ENCODE measurements around the gene CEACAM6.

Gene CEACAM6

GRCh38 chr19:41796901-41797300 lies 41.6 kb downstream of the CEACAM6 start:
- Histone ChIP-seq H3K27me3 (ENCODE audit: control insufficient read depth, insufficient read depth, low read length) (no peaks in the 10 kb centered on the region), H3K4me1 (ENCODE audit: control insufficient read depth, insufficient read depth, low read length) (no peaks in the 10 kb centered on the region), H3K9me3 (ENCODE audit: control insufficient read depth, insufficient read depth, low read length) (no peaks in the 10 kb centered on the region), H3K27ac (ENCODE audit: low read depth, low read length) (no peak overlapping the region), H3K4me3 (ENCODE audit: low read depth, low read length) (no peak overlapping the region), H3K36me3 (ENCODE audit: control insufficient read depth, insufficient read depth, low read length) (no peaks in the 10 kb centered on the region), H3K9ac (ENCODE audit: low read depth, low read length) (no peak overlapping the region)

- Histone ChIP-seq H3K9me3 (ENCODE audit: control insufficient read depth, insufficient read depth, low read length) (no peaks in the 10 kb centered on the region), H3K27me3 (ENCODE audit: control insufficient read depth, insufficient read depth, low read length) (no peaks in the 10 kb centered on the region), H3K9ac (ENCODE audit: low read depth, low read length) (no peak overlapping the region), H3K4me3 (ENCODE audit: low read depth, low read length) (no peak overlapping the region), H3K27ac (ENCODE audit: low read depth, low read length) (no peak overlapping the region), H3K36me3 (ENCODE audit: control insufficient read depth, insufficient read depth, low read length) (no peaks in the 10 kb centered on the region), H3K4me1 (ENCODE audit: control insufficient read depth, insufficient read depth, low read length) (no peaks in the 10 kb centered on the region)
Measured at GRCh38 chr19:41799444-41800000, 44.2 kb downstream of the CEACAM6 start.

DNA sequence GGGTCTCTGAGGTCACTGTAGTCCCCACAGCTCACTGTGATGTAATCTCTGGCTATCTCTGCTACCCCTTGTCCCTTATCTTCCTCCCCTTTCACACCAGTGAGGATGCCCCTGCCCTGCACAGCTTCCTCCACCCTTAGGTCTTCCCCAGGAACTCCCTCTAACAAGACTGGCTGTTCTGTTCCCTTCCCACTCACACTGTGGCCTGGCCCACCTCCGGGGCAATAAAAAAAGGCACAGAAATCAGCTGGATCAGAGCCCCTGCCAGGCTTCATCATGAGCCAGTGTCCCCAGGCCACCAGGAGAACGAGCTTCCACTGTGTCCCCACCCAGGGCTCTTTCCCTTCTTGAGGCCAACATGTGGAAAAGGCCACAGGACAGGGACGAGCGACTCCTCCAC lies 45.7 kb downstream of the CEACAM6 start:
- Histone ChIP-seq H3K4me1 (ENCODE audit: control insufficient read depth, insufficient read depth, low read length) (no peaks in the 10 kb centered on the region), H3K9ac (ENCODE audit: low read depth, low read length) (no peak overlapping the region), H3K27ac (ENCODE audit: low read depth, low read length) (no peak overlapping the region), H3K36me3 (ENCODE audit: control insufficient read depth, insufficient read depth, low read length) (no peaks in the 10 kb centered on the region), H3K27me3 (ENCODE audit: control insufficient read depth, insufficient read depth, low read length) (no peaks in the 10 kb centered on the region), H3K4me3 (ENCODE audit: low read depth, low read length) (no peak overlapping the region), H3K9me3 (ENCODE audit: control insufficient read depth, insufficient read depth, low read length) (no peaks in the 10 kb centered on the region)

- no peak overlapping the region for H3K27ac ChIP-seq (ENCODE audit: low read depth, low read length)
Measured at GRCh38 chr19:41801792-41802211, 46.5 kb downstream of the CEACAM6 start.

DNA sequence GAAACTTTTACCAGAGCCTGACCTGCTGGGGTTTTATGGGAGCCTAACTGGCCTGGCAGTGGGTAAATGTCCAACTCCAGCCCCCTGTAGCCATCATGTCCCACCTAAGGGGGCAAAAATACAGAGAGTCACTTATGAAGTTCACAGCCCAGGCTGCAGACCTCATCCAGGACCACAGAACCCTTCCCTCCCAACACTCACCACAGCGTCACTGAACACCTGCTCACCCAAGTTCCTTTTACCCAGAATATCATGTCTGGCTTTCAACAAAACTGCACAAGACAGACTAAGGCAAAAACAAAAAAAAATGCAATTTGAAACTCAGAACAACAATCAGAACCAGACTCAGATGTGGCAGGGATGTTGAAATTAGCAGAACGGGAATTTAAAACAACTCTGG lies 47.4 kb downstream of the CEACAM6 start:
- Histone ChIP-seq H3K27ac (ENCODE audit: low read depth, low read length) (no peak overlapping the region), H3K4me1 (ENCODE audit: control insufficient read depth, insufficient read depth, low read length) (no peaks in the 10 kb centered on the region), H3K9me3 (ENCODE audit: control insufficient read depth, insufficient read depth, low read length) (no peaks in the 10 kb centered on the region), H3K27me3 (ENCODE audit: control insufficient read depth, insufficient read depth, low read length) (no peaks in the 10 kb centered on the region), H3K4me3 (ENCODE audit: low read depth, low read length) (no peak overlapping the region), H3K9ac (ENCODE audit: low read depth, low read length) (no peak overlapping the region), H3K36me3 (ENCODE audit: control insufficient read depth, insufficient read depth, low read length) (no peaks in the 10 kb centered on the region)

More at GRCh38 chr19:41801792-41802211, 46.5 kb downstream of the CEACAM6 start:
- Histone ChIP-seq H3K4me3 (ENCODE audit: low read depth, low read length) (no peak overlapping the region), H3K27me3 (ENCODE audit: control insufficient read depth, insufficient read depth, low read length) (no peaks in the 10 kb centered on the region), H3K4me1 (ENCODE audit: control insufficient read depth, insufficient read depth, low read length) (no peaks in the 10 kb centered on the region), H3K9me3 (ENCODE audit: control insufficient read depth, insufficient read depth, low read length) (no peaks in the 10 kb centered on the region), H3K9ac (ENCODE audit: low read depth, low read length) (no peak overlapping the region), H3K36me3 (ENCODE audit: control insufficient read depth, insufficient read depth, low read length) (no peaks in the 10 kb centered on the region)

DNA sequence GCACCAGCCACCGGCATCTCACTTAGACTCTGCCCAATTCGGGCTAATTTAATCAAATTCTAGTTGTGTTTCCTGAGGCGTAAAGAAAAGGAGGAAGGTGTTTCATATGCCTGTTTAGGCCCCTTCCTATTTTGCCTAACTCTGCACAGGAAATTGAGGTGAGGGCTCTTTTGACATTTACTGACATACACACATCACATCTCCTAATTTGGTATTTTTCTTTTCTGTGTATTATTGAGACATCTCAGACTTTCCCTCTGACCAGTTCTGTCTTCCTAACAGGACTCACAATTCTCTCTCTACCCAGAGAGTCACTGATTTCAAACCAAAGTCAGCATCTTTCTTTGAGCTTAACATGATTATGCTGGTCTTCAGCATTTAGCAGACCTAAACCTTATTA lies 49.0 kb downstream of the CEACAM6 start:
- Histone ChIP-seq H3K9me3 (ENCODE audit: control insufficient read depth, insufficient read depth, low read length) (no peaks in the 10 kb centered on the region), H3K9ac (ENCODE audit: low read depth, low read length) (no peak overlapping the region), H3K4me3 (ENCODE audit: low read depth, low read length) (no peak overlapping the region), H3K27ac (ENCODE audit: low read depth, low read length) (no peak overlapping the region), H3K4me1 (ENCODE audit: control insufficient read depth, insufficient read depth, low read length) (no peaks in the 10 kb centered on the region), H3K27me3 (ENCODE audit: control insufficient read depth, insufficient read depth, low read length) (no peaks in the 10 kb centered on the region), H3K36me3 (ENCODE audit: control insufficient read depth, insufficient read depth, low read length) (no peaks in the 10 kb centered on the region)

- H3K9ac ChIP-seq (ENCODE audit: low read depth, low read length): no peak overlapping the region
- H3K27me3 ChIP-seq (ENCODE audit: control insufficient read depth, insufficient read depth, low read length): no peaks in the 10 kb centered on the region
- no peak overlapping the region for H3K27ac ChIP-seq (ENCODE audit: low read depth, low read length)
- no peaks in the 10 kb centered on the region for H3K36me3 ChIP-seq (ENCODE audit: control insufficient read depth, insufficient read depth, low read length)
- no peak overlapping the region for H3K4me3 ChIP-seq (ENCODE audit: low read depth, low read length)
- H3K9me3 ChIP-seq (ENCODE audit: control insufficient read depth, insufficient read depth, low read length): no peaks in the 10 kb centered on the region
- no peaks in the 10 kb centered on the region for H3K4me1 ChIP-seq (ENCODE audit: control insufficient read depth, insufficient read depth, low read length)
Measured at GRCh38 chr19:41807176-41807575, 51.8 kb downstream of the CEACAM6 start.

- H3K27ac ChIP-seq (ENCODE audit: low read depth, low read length): no peak overlapping the region
- no peak overlapping the region for H3K9ac ChIP-seq (ENCODE audit: low read depth, low read length)
- no peaks in the 10 kb centered on the region for H3K4me1 ChIP-seq (ENCODE audit: control insufficient read depth, insufficient read depth, low read length)
- no peaks in the 10 kb centered on the region for H3K9me3 ChIP-seq (ENCODE audit: control insufficient read depth, insufficient read depth, low read length)
- no peaks in the 10 kb centered on the region for H3K27me3 ChIP-seq (ENCODE audit: control insufficient read depth, insufficient read depth, low read length)
- no peaks in the 10 kb centered on the region for H3K36me3 ChIP-seq (ENCODE audit: control insufficient read depth, insufficient read depth, low read length)
- no peak overlapping the region for H3K4me3 ChIP-seq (ENCODE audit: low read depth, low read length)
Measured at GRCh38 chr19:41808663-41809566, 53.6 kb downstream of the CEACAM6 start.

- Histone ChIP-seq H3K27me3 (ENCODE audit: control insufficient read depth, insufficient read depth, low read length) (no peaks in the 10 kb centered on the region), H3K9ac (ENCODE audit: low read depth, low read length) (no peak overlapping the region), H3K36me3 (ENCODE audit: control insufficient read depth, insufficient read depth, low read length) (no peaks in the 10 kb centered on the region), H3K4me3 (ENCODE audit: low read depth, low read length) (no peak overlapping the region), H3K9me3 (ENCODE audit: control insufficient read depth, insufficient read depth, low read length) (no peaks in the 10 kb centered on the region), H3K27ac (ENCODE audit: low read depth, low read length) (no peak overlapping the region), H3K4me1 (ENCODE audit: control insufficient read depth, insufficient read depth, low read length) (no peaks in the 10 kb centered on the region)
Measured at GRCh38 chr19:41810301-41810700, 55.0 kb downstream of the CEACAM6 start.

GRCh38 chr19:41811036-41811435 lies 55.7 kb downstream of the CEACAM6 start:
- H3K9me3 ChIP-seq (ENCODE audit: control insufficient read depth, insufficient read depth, low read length): no peaks in the 10 kb centered on the region
- H3K27me3 ChIP-seq (ENCODE audit: control insufficient read depth, insufficient read depth, low read length): 0 out of 2 replicates have a peak, but pooled peaks cover 2% of the 10 kb centered on the region
- no peaks in the 10 kb centered on the region for H3K36me3 ChIP-seq (ENCODE audit: control insufficient read depth, insufficient read depth, low read length)
- no peak overlapping the region for H3K4me3 ChIP-seq (ENCODE audit: low read depth, low read length)
- H3K4me1 ChIP-seq (ENCODE audit: control insufficient read depth, insufficient read depth, low read length): no peaks in the 10 kb centered on the region
- H3K27ac ChIP-seq (ENCODE audit: low read depth, low read length): no peak overlapping the region
- no peak overlapping the region for H3K9ac ChIP-seq (ENCODE audit: low read depth, low read length)

DNA sequence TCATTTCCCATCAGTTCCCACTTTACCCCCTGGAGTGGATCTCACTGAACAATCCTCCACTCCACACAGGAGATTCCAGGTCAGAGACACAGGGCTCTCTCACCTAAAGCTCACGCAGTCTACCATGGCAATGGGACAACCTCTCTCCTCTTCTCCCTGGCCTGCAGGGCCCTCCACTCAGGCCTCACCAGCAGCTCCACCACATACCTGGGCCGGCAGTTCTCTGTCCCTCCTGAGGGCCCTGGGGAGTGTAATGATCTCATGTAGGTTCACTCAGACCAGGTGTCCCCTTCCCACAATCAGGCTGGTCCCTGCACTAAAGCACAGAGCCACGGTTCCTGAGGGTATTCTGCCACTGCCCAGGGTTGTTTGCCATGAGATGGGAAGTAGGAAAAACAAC lies 56.7 kb downstream of the CEACAM6 start:
- no peak overlapping the region for H3K4me3 ChIP-seq (ENCODE audit: low read depth, low read length)
- H3K9me3 ChIP-seq (ENCODE audit: control insufficient read depth, insufficient read depth, low read length): no peaks in the 10 kb centered on the region
- H3K27ac ChIP-seq (ENCODE audit: low read depth, low read length): no peak overlapping the region
- no peak overlapping the region for H3K9ac ChIP-seq (ENCODE audit: low read depth, low read length)
- H3K4me1 ChIP-seq (ENCODE audit: control insufficient read depth, insufficient read depth, low read length): no peaks in the 10 kb centered on the region
- no peaks in the 10 kb centered on the region for H3K36me3 ChIP-seq (ENCODE audit: control insufficient read depth, insufficient read depth, low read length)
- H3K27me3 ChIP-seq (ENCODE audit: control insufficient read depth, insufficient read depth, low read length): 0 out of 2 replicates have a peak, but pooled peaks cover 2% of the 10 kb centered on the region
